GM19099 (cell line): Measurements from ENCODE around the gene PCSK1.

Source experiments
- POLR2A ChIP-seq: IDR thresholded peaks from 3 replicates; pipeline ENCODE4 v1.6.1; 2011; ENCODE audit warnings: low read depth; ENCODE audit not compliant: insufficient read length; ENCODE audit errors: extremely low read depth

PCSK1 gene

DNA sequence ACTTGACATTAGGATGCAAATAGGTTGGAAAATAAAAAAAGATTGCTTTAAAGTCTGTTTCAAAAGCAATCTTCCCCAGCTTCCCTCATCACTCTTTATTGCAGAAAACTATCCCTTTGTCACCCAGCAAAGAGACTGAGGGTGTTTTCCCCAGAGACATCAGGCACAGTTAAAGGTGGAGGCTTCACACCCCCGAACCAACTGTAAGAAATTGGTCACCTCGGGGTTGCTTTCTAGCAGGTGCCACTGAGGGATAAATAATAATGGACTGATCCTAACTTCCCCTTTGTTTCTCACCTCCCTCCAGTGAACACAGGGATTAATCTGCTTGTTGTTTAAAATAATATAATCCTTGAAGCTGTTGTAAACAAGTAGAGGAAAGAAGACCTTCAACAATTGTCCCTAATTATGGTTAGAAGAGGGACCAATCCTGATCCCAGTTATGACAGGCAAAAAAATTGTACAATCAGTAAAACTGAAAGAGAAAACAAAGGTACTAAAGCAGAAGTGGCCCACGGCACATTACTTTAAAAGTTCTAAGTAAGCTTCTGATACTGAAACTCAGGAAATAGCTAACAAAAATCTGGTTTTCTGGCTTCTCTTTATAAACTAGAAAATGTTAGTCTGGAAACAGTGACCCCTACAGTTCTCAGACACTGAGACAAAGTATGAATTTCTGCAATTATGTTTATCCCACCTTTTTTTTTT lies 6.6 kb upstream of the PCSK1 start:
- TF ChIP-seq POLR2A = no peak

DNA sequence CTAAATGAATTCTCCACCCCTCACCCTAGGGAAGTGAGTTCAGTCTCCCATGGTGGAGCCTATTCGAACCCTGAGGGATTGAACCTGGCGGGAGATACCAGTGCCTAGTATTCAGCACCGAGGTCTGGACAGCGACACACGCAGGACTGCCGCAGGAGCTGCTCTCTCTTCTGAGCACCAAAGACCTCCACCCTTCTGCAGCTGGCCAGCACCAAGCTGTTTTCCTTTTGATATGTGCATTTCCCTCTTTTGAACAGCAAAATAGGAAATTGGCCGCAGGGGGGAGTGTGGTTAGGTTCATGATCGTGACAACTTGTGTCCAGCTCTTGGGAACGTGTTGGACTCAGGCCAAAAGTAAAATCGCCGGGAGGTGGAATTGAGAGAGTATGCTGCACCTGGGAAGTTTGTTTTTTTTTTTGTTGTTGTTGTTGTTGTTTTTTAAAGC lies 1.2 kb upstream of the PCSK1 start:
- TF ChIP-seq POLR2A = no peak

DNA sequence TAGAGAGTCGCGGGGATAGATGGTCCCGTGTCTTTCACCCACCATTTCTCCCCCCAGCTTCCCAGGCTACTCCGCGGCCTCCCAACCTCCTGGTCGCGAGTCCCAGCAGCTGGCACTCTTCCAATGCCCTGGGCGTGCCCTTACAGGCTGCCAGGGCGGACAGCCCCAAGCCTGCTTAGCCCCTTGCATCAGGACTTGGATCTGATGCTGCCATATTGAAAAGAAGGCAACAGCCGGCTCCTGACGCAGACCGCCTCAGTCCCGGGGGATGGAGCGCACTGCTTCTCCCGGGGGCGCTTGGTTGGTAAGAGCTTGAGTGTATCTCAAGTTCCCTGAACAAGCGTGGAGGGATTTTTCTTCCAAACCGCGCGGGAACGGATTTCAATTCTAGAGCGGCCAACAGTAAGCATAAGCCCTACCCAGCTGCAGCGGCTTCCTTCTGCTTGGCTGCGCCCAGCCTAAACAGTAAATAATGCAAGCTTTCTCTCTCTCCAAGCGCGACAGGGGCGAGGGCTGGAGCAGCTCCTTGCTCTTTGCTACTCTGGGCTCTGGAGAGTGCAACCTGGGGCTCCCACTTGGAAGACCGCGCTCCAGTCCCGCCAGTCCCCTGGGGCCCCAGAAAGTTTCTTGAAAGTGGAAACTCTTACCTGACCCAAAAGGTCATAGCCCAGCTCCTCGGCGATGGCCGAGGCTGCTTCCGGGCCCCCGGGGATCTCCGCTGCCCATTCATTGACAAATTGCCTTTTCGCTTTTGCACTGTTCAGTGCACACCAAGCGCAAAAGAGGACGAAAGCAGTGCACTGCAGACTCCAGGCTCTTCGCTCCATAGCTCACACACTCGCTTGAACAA lies 607 bp downstream of the PCSK1 start:
- no peak for TF ChIP-seq POLR2A

DNA sequence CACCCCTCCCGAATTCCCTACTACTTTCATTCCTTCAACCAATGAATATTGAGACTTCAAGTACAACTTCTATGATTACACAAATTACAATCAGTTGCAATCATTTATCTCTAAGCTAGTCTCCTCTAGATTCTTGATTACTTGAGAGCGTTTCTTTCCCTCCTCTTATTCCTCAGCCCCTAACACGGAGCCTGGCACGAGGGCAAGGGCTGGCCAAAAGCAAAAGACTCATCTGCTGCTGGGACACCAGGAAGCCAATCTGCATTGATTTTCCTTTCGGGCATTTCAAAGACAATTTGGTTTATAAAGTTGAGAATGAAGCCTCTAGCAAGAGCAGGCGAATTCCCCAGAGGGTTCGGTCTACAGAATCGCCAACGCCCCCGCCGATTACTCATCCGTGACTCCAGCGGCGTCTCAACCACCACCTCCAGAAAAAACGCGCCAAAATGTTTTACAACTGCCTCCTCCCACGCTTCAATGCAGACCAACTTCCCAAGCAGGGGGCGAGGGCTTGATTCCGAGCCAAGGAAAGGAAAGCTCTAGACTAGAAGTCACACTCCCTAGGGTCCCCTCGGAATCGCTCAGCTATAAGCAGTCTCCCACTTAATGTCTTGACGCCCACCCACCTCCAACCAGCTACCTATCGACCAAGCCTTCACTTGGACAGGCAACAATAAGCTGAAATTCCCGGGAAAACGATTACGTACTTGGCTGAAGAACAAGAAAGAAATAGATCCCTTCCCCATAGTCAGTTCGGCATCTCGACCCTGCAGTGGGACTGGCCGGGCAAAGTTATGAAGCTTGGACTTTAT lies 1.5 kb downstream of the PCSK1 start:
- TF ChIP-seq POLR2A = no peak

DNA sequence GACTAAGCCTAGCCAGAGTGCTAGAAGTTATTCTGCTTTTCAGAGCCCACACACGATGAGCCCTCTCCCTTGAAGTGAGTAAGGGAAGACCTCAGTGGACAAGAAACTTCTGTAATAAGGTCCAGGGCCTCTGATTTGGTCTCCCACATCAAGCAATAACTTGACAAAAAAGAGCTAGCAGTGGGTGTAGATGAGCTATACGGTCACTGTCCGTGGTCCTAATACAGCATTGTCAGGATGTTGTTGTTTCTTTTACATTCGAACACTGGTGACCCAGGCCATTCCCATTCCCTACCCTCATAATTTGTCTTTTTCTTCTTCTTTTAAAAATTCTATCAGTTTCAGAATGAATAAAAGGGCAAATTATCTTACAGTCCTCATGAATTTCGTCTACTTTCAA lies 5.2 kb downstream of the PCSK1 start:
- TF ChIP-seq POLR2A = no peak

DNA sequence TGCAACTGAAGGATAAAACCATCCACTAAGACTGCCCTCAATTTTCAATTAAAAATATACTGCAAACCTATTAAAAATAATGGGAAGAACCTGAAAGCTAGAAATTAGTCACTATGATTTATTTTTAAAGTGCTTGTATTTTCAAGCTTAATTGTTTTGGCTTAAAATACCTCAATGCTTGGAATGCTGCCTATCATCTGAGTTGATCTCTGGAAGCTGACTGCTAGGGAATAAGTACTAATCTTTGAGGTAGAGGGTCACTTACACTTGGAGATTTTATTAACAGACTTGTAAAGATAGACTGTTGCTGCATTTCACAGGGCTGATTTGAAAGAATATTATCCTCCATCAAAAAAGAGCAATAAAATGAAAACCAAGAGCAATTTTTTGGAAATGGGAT lies 6.2 kb downstream of the PCSK1 start:
- no peak for TF ChIP-seq POLR2A

DNA sequence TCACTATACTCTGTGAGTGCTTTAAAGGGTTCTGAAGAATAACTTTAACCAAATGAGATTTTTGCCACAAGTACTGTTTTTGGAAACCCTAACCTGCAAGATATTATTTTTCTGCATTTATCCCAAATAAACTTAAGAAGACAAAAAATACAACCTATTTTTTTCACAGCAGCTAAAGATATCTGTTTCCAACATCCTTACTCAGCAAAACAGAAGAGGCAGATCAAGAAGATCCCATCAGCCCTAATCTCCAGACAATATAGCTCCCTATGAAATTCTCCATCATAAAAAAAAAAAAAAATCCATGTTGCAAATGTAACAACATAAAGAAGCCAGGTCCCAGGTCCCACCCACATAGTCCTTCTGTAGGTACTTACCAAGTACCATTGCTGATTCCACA lies 7.6 kb downstream of the PCSK1 start:
- no peak for TF ChIP-seq POLR2A

DNA sequence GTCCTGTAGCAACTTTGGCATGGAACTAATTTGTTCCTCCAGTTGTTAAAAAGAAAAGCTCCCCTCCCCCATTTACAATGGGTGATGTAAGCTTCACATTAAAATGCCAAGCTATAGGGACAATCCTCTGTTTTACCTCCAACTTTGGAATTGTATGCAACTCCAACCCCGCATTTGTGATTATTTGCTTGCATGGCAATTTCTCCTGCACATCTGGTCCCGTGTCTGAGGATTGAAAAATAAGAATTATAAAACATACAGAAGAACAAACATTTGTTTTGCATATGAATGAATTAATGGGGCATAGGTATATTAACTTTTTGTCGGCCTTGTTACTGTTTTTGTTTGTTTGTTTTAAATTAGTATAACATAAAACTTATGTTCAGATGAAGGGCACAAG lies 17.2 kb downstream of the PCSK1 start:
- TF ChIP-seq POLR2A = no peak

DNA sequence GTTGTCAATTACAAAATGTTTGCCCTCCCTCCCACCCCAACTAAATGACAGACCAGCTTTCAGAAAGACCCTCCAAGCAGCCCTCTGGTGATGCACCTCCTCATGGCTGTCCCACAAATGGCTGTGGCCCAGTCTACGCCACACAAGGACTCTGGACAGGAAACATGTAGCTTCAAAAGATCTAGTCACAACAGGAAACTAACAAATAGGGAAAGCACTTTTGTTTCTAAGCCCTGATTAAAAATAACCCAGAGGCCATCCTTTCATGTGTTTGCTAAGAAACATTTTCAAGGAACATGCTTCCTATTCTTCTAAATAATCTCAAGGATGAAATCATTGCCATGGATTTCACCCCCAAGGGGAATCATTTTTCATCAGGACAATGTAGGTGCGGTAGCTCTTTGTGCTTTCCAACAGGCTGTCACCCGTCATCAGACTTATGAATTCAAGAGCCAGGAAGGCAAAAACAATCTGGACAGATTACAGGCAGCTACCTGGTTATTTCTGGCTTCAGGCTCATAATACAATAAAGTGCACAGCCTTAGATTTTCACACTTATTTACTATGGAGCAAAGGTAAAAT lies 20.1 kb downstream of the PCSK1 start:
- no peak for TF ChIP-seq POLR2A

DNA sequence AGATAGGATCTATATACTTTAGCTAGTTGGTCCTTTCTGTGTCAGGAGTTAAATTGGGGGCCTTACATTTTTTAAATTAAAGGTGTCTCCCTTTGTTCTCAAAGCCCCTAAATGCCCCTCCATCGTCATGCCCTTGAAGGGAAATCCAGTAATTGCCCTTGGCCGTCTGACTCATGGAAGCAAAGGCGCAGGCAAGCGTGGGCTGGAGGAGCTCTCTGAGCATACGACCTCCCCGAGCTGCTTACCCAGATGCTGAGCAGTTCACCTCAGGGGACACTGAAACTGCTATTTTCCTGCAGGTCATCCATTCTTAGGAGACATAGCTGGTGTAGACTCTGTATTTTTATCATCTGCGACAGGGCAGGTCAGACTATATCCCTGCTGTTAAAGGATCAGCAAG lies 23.0 kb downstream of the PCSK1 start:
- no peak for TF ChIP-seq POLR2A

DNA sequence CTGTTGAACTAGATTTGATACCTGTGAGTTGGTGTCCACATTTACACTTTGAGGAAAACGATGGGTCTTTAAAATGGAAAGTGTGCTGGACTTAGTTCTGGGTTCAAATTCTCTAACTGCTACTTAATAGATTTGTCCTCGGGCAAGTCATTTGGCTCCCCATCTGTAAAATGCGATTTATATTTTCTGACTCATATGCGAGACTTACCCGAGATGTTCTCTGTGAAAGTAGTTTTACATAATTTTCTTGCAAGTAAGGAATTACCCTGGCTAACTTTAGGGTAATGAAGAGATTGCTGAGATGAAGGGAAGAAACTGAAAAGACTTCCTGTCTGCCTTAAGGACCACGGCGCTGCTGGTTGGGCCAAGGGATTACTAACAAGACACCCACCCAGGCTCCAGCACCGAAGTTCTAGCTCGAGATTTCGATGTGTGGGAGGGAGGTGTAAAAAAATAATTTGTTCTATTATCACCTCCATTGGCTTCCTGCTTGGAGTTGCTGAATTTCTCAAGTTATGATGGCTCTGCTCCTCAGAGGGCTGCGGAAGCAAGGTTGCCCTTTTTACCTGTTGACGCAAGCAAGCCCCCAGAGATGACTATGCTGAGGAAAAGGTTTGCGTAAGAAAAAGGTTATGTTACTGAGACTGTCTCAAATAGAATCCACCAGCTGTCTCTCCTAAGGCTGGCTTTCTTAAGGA lies 24.1 kb downstream of the PCSK1 start:
- TF ChIP-seq POLR2A = no peak

DNA sequence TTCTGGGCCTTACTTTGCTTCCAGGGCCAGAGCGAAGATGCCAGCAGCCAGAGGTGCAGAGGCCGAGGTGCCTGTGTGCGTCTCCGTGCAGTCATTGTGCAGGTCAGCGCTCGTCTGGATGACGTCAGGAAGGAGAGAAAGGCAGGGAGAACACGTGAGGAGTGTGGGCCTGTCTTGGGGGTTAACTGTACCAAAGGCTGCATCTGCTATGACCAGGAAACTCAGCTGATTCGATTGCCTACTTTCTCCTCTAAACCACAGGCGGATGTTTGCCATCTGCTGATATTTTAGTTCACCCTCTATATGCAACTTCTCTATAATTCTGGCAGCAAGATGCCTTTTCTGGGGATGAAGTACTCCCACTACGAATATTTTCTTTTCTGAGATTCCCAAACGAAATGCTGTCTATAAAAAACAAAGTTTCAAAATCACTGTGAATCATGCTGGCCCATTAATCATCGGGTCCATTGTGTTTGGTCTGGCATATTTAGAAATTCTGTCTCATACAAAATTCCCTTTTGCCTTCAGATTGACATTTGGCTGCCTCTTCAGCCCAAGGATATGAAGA lies 24.8 kb downstream of the PCSK1 start:
- no peak for TF ChIP-seq POLR2A

DNA sequence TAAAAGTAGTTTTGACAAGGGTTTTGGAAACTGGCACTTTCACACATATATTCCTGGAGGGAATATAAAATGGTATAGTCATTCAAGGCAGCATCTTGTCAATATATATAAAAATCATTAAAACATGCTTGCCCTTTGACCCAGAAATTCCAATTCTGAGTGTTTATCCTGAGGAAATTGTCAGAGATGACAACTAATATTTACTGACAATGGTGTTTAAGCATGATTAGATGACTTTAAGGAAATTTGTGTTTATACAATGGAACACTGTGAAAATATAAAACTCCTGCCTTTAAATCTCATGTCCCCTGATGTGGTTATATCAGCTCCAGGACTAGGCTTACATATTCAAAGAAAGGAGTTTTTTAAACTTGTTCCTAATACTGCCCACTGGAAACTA lies 25.6 kb downstream of the PCSK1 start:
- TF ChIP-seq POLR2A = no peak

DNA sequence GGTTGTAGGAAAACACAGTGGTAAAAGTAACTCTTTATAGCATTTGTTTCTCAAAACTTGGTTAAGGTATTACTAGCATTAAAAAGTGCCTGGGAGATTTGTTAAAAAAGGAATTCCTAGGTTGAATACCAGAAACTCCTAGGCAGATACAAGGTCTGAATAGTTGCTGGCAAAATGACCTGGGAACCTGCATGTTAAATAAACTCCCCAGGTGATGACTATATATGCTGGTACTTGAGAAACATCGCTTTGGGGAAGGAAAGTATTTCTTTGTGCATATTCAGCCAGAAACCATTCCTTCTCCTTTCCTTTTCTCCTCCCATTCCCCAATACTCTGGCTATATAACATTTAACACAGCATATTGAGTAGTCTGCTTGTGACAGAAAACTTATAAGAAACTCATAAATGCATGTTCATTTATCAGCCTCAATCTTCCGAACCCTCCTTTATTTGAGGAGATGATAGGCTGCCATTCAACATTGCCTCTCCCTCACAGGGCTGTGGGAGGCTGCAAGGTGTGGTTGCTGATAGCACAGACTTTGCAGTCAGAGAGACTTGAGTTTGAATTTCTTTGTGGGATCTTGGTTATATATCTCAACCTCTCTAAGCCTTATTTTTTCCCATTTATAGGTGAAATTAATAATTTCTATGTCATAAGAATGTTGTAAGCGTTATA lies 28.7 kb downstream of the PCSK1 start:
- TF ChIP-seq POLR2A = no peak
